Stimulated activated CD4-positive, alpha-beta T cell treated with anti-CD3 and anti-CD28 coated beads, Interleukin-1b, Interleukin-23, amount 100 ng/mL, for 48 hours (primary cell): ENCODE measurements around the gene CDC37.

ENCODE experiments used
- DNase-seq: peaks from one replicate; pipeline ENCODE4 v3.0.0-alpha.2; 2020

The CDC37 gene

GRCh38 chr19:10403137-10404021 lies at the start of gene CDC37:
Gene CDC37, minus strand, starts transcription at chr19:10403542. Its CDS starts 63 bp downstream, at chr19:10403479.
- peak; percentile 98 for DNase-seq

- peak; percentile 28 for DNase-seq
Observed at GRCh38 chr19:10450853-10451609, 47.7 kb upstream of the CDC37 start.

GRCh38 chr19:10450191-10450852 lies 47.0 kb upstream of the CDC37 start:
- DNase-seq = no peak

GRCh38 chr19:10449037-10449436 lies 45.7 kb upstream of the CDC37 start:
- no peak for DNase-seq

- DNase-seq = no peak
Observed at GRCh38 chr19:10442698-10443097, 39.4 kb upstream of the CDC37 start.

GRCh38 chr19:10439588-10439987 lies 36.2 kb upstream of the CDC37 start:
- no peak for DNase-seq

GRCh38 chr19:10433131-10433536 lies 29.8 kb upstream of the CDC37 start:
- no peak for DNase-seq

GRCh38 chr19:10432736-10433130 lies 29.4 kb upstream of the CDC37 start:
- no peak for DNase-seq

- peak; percentile 34 for DNase-seq
Observed at GRCh38 chr19:10431943-10432735, 28.8 kb upstream of the CDC37 start.

- peak; percentile 36 for DNase-seq
Observed at GRCh38 chr19:10431254-10431942, 28.1 kb upstream of the CDC37 start.

GRCh38 chr19:10430505-10431253 lies 27.3 kb upstream of the CDC37 start:
- DNase-seq = no peak

GRCh38 chr19:10428996-10429381 lies 25.6 kb upstream of the CDC37 start:
- DNase-seq = no peak

- DNase-seq = no peak
Observed at GRCh38 chr19:10427169-10427568, 23.8 kb upstream of the CDC37 start.

GRCh38 chr19:10424011-10424637 lies 20.8 kb upstream of the CDC37 start:
- DNase-seq = peak; percentile 66

GRCh38 chr19:10422846-10423245 lies 19.5 kb upstream of the CDC37 start:
- no peak for DNase-seq

GRCh38 chr19:10422046-10422461 lies 18.7 kb upstream of the CDC37 start:
- no peak for DNase-seq

- DNase-seq = no peak
Observed at GRCh38 chr19:10421240-10422045, 18.1 kb upstream of the CDC37 start.

GRCh38 chr19:10420444-10421239 lies 17.3 kb upstream of the CDC37 start, which contains the start of gene PDE4A:
Gene PDE4A, plus strand, starts transcription at chr19:10420538. Its CDS starts 227 bp downstream, at chr19:10420765.
- DNase-seq = peak; percentile 60
